ENCODE measurements around the gene PTPRN2. TPM values are rescaled to one million over a fixed set of nuclear protein-coding genes. Genes with fewer than 3 reads are reported as not detected.

PTPRN2 gene
- total and polyA plus RNA-seq, 2 of the 8 experiments (the other 6 are each of a cell fraction or from before 2014, with no cell fraction given) = 2.6 to 4.5 TPM

DNA sequence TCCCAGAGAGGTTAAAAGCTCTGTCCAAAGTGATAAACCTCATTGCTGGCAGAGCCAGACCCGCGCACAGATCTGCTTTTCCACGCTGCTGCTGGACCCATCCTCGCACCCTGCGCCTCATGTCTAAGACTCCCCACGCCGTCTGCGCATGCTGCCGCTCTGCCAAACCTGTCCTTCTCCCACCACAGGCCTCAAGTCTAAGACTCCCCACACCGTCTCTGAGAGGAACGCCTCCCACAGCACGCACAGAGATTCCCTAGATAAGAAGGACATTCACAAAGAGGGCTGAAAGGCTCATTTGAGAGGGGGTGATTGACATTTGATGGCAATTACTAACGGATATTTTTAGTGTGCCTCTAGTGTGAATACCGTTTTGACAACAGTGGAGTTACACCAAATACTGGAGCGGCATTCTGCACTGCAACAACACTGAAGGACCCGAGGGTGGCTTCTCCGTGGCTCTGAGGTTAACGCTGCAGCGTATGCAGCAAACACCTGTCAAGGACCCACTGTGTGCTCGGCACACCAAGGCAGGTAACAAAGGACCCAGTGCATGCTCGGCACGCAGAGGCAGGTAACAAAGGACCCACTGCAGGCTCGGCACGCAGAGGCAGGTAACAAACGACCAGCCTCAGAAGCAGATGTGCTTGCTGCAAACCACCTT, 1019.4 kb downstream of the PTPRN2 start:
- Histone ChIP-seq H3K36me3 (ENCODE audit: control insufficient read depth in 2 of 4, insufficient read depth in 4 of 4, low read length in 3 of 4) (no peaks in the 10 kb centered on the region), H3K27me3 (replicated peaks in 1 of 4; ENCODE audit: control insufficient read depth in 3 of 4, extremely low read depth in 1 of 4, insufficient read depth in 3 of 4, low read length in 3 of 4) (peaks cover 0 to 3% (median 1%) of the 10 kb centered on the region in 4 experiments; a peak in 3 of 7 replicates), H3K27ac (ENCODE audit: low read depth, low read length) (no peak overlapping the region), H4K20me1 (replicated peaks in 1 of 2; ENCODE audit: control insufficient read depth in 1 of 2, insufficient read depth in 2 of 2, low read length in 2 of 2) (peaks cover 0 to 2% of the 10 kb centered on the region in 2 experiments), H2BK15ac (ENCODE audit: low read length) (no peak overlapping the region), H2AFZ (ENCODE audit: low read length) (peak overlapping the region; percentile 5), H3K79me1 (ENCODE audit: low read depth, low read length) (no peaks in the 10 kb centered on the region), H3K23me2 (ENCODE audit: low read depth, low read length) (no peaks in the 10 kb centered on the region; the same call in 1 of the 2 replicates), H2BK12ac (ENCODE audit: low read depth, low read length) (no peak overlapping the region; the same call in 1 of the 2 replicates), H3K56ac (replicated peaks; ENCODE audit: insufficient read length, low read depth, low read length) (no peak overlapping the region), H3K18ac (ENCODE audit: extremely low read depth, low read length) (no peak overlapping the region), H2BK5ac (ENCODE audit: low read depth, low read length) (peak overlapping the region; percentile 46; the same call in 1 of the 2 replicates), H3K14ac (ENCODE audit: insufficient read length) (no peak overlapping the region), H3K4me1 (replicated peaks in 1 of 4; ENCODE audit: control insufficient read depth in 3 of 4, insufficient read depth in 4 of 4, low read length in 3 of 4) (peaks cover 0 to 9% (median 4%) of the 10 kb centered on the region in 4 experiments; a peak in 3 of 7 replicates), H2BK120ac (replicated peaks; ENCODE audit: low read depth, low read length) (no peak overlapping the region), H3K4me2 (ENCODE audit: insufficient read depth in 1 of 2, low read depth in 2 of 2, low read length in 2 of 2) (peak overlapping the region; percentile 2 to 59; a peak in 2 of 4 replicates), H3K23ac (ENCODE audit: insufficient read length) (no peak overlapping the region), H3K4me3 (ENCODE audit: extremely low read depth in 1 of 4, insufficient read depth in 2 of 4, low read depth in 3 of 4, low read length in 4 of 4) (peak overlapping the region in 3 of 4 experiments; percentile 33 to 46 (median 35); a peak in 5 of 8 replicates), H3K9ac (replicated peaks in 1 of 4; ENCODE audit: extremely low read depth in 1 of 4, low read depth in 3 of 4, low read length in 3 of 4) (no peak overlapping the region; a peak in 1 of 7 replicates), H3K9me3 (ENCODE audit: insufficient read depth in 2 of 2, low read depth in 1 of 2, low read length in 1 of 2) (peaks cover 0 to 6% of the 10 kb centered on the region in 2 experiments; a peak in 1 of 4 replicates), H2AK5ac (ENCODE audit: low read depth, low read length) (no peak overlapping the region), H2BK20ac (ENCODE audit: low read length) (no peak overlapping the region), H3K4ac (replicated peaks; ENCODE audit: insufficient read length, low read depth, low read length) (no peak overlapping the region), H4K5ac (ENCODE audit: insufficient read length, low read depth, low read length) (no peak overlapping the region), H4K8ac (ENCODE audit: extremely low read depth, insufficient read depth, low read length) (no peak overlapping the region), H3K79me2 (ENCODE audit: control insufficient read depth in 1 of 2, insufficient read depth in 2 of 2, low read length in 2 of 2) (no peaks in the 10 kb centered on the region), H4K91ac (replicated peaks; ENCODE audit: insufficient read length, low read length) (no peak overlapping the region)
- no peak for DNase-seq (ENCODE audit: low read depth in 1 of 2, low spot score in 2 of 2)
- no peak for FAIRE-seq
- POLR2A ChIA-PET (ENCODE audit: partially characterized antibody) = no interaction called here
- WGBS, 2 experiments (ENCODE audit: extremely low coverage in 1 of 2, insufficient coverage in 1 of 2, insufficient read length in 1 of 2, insufficient replicate concordance in 2 of 2, low coverage in 1 of 2, low lambda C conversion rate in 2 of 2, missing lambda C conversion rate in 1 of 2) = 81% methylated on average over 25 of the region's 25 CpGs; no CpG with 5 or more reads in 1 of the 2 experiments
- CTCF ChIA-PET (ENCODE audit: partially characterized antibody) = interaction anchor here (0.9 to 1.1 kb wide), 3 partner anchors 9 to 94 kb away, joined by 3 to 5 read pairs (median 3); no protein-coding TSS in a partner anchor
- no peak for TF ChIP-seq CEBPB (IDR thresholded peaks at IDR 0.05; ENCODE audit: low read depth, low read length)
- no peak for TF ChIP-seq TEAD4 (IDR thresholded peaks at IDR 0.05; ENCODE audit: low read depth, low read length)
- TF ChIP-seq TCF12 (IDR thresholded peaks at IDR 0.05; ENCODE audit: low read depth, low read length) = no peak
- TF ChIP-seq HDAC6 (IDR thresholded peaks at IDR 0.05; ENCODE audit: low read depth, low read length) = no peak
- TF ChIP-seq CREB1 (IDR thresholded peaks at IDR 0.05) = no peak
- TF ChIP-seq MAFK (IDR thresholded peaks at IDR 0.05; ENCODE audit: low read depth, low read length) = no peak
- TF ChIP-seq BRCA1 (IDR thresholded peaks at IDR 0.05; ENCODE audit: low read depth, low read length) = no peak
- TF ChIP-seq SAP30 (IDR thresholded peaks at IDR 0.05; ENCODE audit: insufficient read depth, insufficient replicate concordance, low read length) = no peak
- no peak for TF ChIP-seq SUZ12 (IDR thresholded peaks at IDR 0.05; ENCODE audit: low read length)
- TF ChIP-seq, protein P1, sequence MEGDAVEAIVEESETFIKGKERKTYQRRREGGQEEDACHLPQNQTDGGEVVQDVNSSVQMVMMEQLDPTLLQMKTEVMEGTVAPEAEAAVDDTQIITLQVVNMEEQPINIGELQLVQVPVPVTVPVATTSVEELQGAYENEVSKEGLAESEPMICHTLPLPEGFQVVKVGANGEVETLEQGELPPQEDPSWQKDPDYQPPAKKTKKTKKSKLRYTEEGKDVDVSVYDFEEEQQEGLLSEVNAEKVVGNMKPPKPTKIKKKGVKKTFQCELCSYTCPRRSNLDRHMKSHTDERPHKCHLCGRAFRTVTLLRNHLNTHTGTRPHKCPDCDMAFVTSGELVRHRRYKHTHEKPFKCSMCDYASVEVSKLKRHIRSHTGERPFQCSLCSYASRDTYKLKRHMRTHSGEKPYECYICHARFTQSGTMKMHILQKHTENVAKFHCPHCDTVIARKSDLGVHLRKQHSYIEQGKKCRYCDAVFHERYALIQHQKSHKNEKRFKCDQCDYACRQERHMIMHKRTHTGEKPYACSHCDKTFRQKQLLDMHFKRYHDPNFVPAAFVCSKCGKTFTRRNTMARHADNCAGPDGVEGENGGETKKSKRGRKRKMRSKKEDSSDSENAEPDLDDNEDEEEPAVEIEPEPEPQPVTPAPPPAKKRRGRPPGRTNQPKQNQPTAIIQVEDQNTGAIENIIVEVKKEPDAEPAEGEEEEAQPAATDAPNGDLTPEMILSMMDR (IDR thresholded peaks at IDR 0.05; ENCODE audit: control extremely low read depth in 1 of 3, insufficient read depth in 1 of 3, low read depth in 1 of 3, low read length in 3 of 3) = no peak

Measured in H1 (cell line).